HG02798 (cell line): ENCODE data around the gene TFB2M.
"Not testable (repeated sequence)": the region's sequence is repeated elsewhere in the genome, so short reads cannot be mapped to it uniquely, and the experiment has no call there.

Source experiments
- ATAC-seq: cut with Tn5 transposase; IDR thresholded peaks from one replicate; pipeline ENCODE4 v1.9.1; 2021; ENCODE audit warnings: mild to moderate bottlenecking; ENCODE audit not compliant: unreplicated experiment, poor library complexity

TFB2M gene

DNA sequence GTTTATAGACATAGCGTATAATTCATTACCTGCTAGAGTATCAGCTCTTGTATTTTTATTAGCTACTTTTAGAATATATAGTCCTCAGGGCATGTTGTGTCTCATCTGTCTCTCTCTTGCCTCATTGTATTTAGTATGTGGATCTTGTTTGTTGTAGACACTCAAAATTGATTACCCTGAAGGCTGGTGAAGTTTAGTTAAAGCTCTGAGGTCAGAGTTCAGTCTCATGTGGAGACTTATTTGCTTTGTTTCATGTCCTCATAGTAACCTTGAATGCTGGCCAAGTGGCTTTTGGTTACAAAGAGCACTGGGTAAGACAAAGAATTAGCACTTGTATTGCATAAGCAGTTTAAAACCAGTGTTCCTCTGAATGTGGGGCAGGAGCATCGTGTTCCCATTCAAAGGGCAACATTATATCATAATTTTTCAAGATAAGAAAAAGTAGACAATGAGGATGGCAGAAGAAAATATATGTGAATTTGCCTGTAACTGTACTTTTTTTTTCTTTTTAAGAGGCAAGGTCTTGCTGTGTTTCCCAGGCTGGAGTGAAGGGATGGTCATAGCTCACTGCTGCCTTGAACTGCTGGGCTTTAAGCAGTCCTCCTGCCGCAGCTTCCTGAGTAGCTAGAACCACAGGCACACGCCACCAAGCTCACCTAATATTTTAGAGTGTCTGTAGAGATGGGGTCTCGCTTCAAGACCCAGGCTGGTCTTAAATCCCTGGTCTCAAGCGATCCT is 17.6 kb upstream of the TFB2M start:
- ATAC-seq = no peak

DNA sequence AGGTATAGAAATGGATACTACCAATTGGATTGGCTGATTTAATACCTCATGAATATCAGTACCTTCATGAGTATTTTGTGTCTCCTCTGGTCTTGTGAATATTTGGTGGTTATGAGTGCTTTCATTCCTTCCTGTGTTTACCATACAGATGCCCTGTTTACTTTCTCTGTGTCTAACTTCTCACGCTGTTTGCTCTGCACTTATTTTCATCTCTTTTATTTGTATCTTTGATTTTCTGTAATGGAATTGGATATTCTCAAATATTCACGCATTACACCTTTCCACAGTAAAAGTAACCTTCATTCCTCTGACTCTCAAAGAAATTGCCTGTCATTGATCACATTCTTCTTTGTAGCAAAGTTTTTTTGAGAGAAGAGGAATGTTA is 17.0 kb upstream of the TFB2M start:
- ATAC-seq = no peak

DNA sequence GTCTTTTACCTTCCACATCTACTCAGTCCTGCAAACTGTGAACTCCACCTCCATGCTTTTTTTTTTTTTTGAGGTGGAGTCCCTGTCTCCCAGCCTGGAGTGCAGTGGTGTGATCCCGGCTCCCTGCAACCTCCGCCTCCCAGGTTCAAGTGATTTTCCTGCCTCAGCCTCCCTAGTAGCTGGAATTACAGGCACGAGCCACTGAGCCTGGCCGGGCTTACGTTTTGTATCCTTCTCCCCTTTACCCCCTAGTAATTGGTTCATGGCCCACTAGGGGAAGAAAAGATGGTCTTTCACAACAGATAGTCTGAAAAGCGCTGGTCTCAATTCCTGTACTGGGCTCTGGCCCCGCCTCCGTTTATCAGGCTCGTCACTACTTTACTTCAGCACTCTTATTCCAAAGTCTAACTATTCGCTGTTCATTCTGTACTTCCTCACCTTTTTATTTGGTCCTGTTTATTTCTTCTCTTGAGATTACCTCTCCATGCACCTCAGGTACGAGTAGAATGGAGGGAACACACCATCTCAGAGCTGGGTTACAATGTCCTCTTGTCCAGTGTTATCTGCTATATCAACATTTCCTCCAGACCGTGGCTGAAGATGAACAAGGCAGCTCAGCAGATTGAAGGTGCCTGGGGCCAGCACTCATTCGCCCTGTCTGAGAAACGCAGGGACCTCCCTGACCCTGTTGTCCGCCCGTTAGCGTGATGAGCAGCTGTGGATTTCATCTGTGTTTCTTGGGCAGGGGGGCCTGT is 16.4 kb upstream of the TFB2M start:
- ATAC-seq = no peak

DNA sequence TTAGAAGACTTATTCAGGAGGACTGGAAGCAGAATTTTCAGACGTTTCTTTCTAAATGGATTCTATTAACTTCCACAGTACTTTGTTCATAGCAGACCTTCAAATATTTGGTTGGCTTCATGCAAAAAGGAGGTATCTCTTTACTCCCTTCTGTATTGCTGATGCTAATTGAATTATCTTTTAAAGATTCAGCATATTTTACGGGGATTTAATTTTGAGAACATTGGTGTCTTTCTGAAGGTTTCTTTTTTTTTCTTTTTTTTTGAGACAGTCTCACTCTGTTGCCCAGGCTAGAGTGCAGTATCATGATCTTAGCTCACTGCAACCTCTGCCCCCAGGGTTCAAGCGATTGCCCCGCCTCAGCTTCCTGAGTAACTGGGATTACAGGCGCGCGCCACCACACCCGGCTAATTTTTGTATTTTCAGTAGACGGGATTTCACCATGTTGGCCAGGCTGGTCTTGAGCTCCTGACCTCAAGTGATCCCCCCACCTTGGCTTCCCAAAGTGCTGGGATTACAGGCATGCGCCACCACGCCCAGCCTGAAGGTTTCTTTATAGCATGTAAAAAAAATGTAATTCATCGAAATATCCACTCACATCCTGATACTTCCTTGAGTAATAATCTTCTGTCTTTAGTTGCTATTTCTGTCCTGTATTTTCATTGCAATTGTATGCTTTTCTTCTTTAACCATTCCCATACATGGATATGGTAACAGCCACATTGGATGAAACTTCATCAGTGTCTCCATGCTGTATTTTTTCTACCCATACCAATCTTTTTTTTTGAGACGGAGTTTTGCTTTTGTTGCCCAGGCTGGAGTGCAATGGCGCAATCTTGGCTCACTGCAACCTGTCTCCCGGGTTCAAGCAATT is 14.7 kb upstream of the TFB2M start:
- no peak for ATAC-seq

DNA sequence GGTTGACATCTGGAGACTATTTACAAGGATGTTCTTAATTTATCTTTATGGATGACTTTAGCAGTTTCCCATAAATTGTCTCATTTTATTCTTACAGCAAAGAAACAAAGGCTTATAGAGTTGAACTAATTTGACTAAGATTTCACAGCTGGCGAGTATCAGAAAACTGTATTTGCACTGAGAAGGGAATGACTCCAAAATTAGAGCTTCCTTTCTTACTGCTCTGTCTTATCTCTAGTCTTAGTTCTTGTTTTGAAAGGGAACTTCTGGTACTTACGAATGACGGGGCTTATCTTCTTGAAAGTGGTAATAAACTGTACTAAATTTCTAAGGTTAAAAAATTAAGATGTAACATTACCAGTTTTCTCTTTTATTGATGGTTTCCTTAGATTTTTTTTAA is 13.8 kb upstream of the TFB2M start:
- peak; percentile 88 for ATAC-seq

DNA sequence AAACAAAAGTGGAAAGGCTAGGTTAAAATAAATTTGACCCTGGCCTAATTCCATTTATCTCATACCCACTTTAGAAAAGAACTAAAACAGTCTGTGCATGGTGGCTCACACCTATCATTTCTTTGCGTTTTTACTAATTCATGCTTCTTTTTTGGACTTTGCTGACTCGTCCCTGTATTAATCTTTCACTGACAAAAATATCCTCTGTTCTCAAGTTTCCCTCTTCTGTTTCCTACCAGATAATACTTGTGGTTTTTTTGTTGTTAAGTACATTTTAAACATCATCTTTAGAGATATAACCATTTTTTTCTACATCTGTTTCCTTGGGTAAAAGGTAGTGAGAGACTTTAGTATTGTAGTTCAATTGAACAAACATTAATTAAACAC is 11.7 kb upstream of the TFB2M start:
- no peak for ATAC-seq

DNA sequence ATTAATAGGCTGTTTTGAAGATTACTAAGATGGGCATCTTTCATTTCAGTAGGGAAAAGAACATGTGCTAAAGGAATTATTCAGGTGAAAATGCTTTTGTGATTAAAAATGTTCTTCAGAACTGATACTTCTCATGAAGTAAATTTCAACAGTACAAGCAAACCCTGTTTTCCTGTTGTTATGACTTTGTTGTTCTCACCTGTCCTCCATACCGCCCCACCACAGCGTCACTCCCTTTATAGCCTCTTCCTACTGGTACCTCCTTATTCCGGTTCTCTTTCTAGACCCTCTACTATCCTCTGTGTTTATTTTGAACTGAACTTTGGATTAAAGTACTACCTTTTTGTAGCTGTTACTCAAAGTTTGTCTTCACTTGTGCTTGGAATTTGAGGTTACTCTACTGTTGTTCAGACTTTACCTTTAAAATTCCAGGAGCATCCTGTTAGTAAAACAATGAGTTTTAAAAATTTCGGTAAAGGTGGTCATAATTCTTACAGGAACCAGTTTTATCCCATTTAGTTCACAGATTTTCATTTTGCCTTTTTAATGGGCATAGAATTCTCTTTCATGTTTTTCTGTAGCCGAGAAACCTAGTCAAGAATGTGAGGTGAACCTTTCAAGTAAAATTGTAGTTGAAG is 11.1 kb upstream of the TFB2M start:
- ATAC-seq = no peak

DNA sequence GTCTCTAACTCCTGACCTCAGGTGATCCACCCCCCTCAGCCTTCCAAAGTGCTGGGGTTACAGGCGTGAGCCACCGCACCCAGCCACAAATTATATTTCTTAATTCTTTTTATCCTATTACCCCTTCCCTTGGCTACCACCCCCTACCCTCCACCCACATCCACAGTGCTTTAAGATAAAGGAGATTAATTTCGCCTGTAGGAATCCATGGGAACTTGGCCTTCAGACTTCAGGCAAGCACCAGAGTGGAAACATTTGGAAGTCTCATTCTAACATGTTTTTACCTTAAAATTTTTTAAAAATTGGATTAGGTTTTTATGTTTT is 10.6 kb upstream of the TFB2M start:
- ATAC-seq = no peak

DNA sequence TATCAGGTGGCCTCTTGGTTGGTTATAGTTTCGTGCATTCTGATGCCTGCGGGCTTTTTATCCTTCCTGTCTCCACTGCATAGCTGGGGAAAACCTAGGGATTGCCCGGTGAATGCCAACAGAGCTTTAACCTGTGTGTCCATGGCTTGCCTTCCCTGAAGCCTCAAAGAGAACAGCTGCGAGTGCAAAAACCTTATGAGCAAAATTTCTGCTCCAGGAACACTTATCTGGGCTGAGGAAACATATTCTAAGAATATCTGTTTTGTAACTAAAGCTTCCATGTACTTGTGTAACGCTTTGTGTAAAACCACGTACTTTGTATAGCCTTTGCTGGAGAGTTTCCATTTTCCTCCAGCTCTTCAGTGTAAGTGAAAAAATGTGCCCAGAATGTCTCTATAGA is 7.4 kb upstream of the TFB2M start:
- no peak for ATAC-seq

DNA sequence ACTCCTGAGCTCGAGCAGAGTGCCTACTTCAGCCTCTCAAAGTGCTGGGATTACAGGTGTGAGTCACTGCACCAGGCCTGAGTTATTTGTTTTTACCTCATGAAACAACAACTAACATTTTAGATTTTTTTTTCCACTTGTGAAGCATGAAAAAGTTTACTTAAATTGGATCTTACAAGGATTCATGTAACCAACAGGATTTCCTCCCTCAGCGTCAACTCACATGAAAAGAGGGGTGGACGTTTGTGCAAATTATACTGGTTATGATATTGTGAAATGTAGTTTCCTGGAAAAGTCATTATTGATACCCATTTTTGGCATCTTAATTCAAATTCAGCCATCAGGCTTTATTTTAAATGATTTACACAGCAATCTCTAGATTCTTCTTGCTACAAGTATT is 6.7 kb upstream of the TFB2M start:
- no peak for ATAC-seq

DNA sequence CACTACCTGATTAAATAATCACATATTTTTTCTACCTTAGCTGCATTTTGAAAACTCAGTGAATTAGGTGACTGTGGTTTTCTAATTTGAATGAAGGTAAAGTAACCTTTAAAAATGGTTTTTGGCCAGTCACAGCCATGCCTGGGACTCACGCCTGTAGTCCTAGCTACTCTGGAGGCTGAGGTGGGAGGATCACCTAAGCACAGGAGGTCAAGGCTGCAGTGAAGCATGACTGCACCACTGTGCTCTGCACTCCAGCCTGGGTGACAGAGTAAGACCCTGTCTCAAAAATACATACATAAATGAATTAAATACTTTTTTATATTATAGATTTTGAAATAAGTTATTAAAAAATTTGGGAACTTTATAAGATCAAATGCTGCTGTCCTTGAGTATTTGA is 5.9 kb upstream of the TFB2M start:
- ATAC-seq = no peak

DNA sequence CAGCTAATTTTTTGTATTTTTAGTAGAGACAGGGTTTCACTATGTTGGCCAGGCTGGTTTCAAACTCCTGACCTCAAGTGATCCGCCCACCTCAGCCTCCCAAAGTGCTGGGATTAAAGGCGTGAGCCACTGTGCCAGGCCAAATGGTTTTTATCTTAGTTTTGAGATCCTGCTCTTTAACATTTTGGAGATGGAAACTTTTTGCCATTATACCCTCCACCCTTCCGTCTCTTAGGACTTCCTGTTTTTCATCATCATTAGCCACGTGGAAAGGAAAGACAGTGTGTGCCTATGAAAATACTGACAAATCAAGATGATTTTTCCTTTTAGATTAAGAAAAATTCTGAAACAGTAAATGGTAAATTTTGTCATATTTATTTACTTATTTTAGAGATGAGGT is 5.2 kb upstream of the TFB2M start:
- ATAC-seq = not testable (repeated sequence)

DNA sequence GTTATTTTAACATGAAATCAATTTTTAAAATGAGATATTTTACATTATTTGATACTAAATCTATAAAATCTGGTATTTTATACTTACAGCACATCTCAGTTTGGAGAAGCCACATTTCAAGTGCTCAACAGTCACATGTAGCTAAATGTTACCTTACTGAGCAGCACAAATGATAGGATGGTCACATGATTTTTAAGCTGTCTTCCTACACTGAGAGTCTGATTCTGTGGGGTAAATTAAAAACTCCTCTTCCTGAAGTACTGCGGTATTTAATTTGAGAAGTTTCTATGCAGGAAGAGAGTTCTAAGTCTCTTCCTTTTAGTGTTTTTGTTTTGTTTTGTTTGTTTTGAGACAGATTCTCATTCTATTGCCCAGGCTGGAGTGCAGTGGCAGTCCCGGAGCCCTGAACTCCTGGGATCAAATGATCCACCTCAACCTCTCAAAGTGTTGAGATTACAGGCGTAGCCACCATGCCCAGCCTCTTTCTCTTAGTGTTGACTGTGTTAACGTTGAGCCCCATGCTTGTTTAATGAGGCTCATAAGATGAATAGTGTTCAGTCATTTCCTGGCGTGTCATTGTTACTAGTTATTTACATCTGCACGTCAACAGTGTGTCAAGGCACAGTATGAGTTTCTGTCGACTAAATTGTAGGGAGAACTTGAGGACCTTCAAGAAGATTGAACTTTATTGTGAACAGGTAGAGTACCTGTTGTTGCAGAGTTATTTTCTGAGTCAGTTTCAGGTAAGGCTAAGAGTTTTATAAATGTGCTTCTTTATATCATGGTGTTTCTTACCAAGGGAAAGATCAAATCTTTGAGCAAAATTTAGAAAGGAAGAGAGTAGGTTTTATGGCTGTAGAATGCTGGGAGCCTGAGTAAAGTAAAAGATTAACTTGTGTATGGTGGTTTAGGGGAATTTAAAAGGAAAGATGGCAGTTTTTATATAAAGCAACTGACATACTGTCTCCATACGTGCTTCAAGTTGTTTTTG is 3.5 kb upstream of the TFB2M start:
- no peak for ATAC-seq

DNA sequence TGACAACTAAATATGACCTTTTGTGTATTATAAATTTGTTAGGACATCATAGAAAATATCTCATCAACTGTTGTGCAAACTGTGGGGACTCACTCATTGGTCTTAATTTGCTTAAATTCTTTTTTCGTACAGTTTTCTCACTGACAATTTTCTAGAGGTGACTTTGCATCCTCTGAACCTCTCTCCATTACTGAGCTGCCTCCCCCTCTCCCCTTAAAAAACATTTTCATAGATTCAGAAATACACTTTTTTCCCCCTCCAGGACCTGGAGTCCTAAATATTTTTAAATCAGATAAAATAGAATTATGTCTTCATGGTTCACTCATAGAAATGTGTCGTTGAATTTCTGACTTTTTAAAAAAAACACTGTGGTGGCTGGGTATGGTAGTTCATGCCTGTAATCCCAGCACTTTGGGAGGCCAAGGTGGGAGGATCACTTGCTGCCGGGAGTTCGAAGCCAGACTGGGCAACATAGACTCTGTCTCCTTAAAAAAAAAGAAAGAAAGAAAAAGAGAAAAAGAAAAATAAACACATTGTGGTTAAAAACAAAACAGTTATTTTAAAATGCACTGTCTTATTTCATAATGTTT is 1.7 kb upstream of the TFB2M start:
- ATAC-seq = no peak

DNA sequence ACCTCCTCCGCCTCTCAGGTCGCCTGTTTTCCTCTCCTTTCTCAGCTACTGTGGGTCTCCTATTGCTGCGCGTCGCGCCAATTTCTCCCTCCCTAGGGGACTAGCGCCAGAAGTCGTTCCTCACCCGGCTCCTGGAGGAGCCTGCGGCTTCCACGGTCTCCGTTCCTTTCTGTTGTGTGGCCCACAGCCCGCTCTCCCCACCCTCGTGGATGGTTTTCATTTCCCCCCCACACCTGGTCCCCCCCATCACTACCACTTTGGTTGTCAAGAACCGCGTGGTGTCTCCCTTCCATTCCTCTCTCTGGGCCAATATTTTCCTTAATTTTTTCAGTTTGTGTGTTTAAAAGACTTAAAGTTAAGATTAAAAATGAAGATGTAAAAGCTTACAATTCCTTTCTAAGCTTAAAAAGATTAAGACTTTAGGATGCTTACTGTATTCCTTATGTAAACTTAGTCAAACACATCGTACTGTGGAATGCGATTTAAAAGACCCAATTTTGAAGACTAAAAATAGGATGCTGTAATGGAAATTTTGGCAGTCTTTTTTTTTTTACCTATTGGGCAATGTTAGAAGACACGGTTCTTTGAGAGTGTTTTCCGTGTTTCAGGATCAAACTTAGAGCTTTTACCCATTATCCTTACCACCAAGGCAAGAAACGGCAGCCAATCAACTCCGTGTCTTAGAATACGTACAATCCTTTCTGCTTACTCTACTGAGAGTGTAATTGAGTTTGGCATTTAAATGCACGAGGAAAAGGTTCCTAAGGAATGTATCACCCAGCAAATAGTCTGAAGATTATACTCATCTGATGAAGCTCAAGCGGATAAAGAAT is 968 bp upstream of the TFB2M start:
- ATAC-seq = peak; percentile 14

DNA sequence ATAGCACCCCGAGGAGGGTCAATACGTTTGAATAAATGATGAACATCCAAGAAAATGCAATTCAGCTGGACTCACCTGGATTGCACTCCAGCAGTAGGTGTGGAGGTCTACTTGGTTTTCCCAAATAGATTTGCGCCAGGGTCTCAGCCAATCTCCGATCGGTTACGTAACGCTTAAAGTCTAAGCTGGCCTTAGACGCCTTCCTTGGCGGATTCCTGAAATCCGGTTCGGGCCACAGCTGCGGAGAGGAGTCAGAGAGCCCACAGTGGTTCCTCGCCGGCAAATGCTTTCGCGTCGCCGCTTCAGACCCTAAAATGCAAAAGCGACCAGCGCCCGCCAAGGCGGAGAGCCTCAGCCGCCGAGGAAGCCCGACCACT is 322 bp downstream of the TFB2M start:
- ATAC-seq = no peak

DNA sequence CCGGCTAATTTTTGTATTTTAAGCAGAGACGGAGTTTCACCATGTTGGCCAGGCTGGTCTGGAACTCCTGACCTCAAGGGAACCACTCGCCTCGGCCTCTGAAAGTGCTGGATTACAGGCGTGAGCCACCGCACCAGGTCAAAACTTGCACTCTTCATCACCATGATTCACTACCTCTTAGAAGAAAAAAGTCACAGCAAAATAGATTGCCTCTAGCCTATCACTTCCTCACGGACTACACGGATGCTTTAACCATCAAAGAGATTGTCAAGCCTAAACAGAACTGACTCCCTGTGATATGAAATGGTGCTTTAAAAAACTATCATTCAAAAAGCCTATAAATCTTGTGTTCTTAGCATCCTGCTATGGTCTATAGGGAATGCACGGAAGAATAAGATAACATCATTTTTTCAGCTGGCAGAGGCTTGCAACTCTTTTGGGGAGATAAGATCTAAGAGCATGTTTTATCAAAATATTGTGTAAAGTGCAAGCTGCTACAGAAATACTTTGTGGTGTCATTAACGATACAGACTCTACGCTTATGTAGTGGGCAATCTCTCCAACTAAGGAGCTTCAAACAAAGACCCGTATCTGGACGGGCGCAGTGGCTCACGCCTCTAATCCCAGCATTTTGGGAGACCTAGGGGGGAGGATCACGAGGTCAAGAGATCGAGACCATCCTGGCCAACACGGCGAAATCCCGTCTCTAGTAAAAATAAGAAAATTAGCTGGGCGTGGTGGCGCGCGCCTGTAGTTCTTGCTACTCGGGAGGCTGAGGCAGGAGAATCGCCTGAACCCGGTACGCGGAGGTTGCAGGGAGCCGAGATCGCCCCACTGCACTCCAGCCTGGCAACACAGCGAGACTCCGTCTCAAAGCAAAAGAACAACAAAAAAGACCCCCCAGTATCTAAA is 966 bp downstream of the TFB2M start:
- ATAC-seq = no peak
